Skeletal muscle cell (primary cell): ENCODE data around the gene TOE1.
"Not testable (repeated sequence)": the region's sequence is repeated elsewhere in the genome, so short reads cannot be mapped to it uniquely, and the experiment has no call there.

Source experiments
- DNase-seq: peaks from one replicate; pipeline ENCODE4 v3.0.0-alpha.2; 2010; ENCODE audit warnings: low read depth
- H3K4me3 ChIP-seq: 2 replicates; pipeline ENCODE4 v1.5.1; 2011; ENCODE audit warnings: low read depth, mild to moderate bottlenecking, control low read depth, low read length, moderate library complexity

The TOE1 gene

GRCh38 chr1:45339789-45340558 is at the start of gene TOE1, which contains the start of gene MUTYH:
TSS of gene TOE1 (plus strand) at chr1:45340170. CDS start at chr1:45340253, 83 bp downstream.
TSS of gene MUTYH (minus strand) at chr1:45340440. CDS start at chr1:45334505, 5,935 bp downstream.
- peak within 1 kb of the TSS; percentile 86 for H3K4me3 ChIP-seq
- peak; percentile 73 for DNase-seq

GRCh38 chr1:45291002-45291401 is 49.0 kb upstream of the TOE1 start:
- not testable (repeated sequence) for H3K4me3 ChIP-seq, DNase-seq

- no peak overlapping the region for H3K4me3 ChIP-seq
- DNase-seq: no peak
Observed at GRCh38 chr1:45291716-45292115, 48.3 kb upstream of the TOE1 start.

- no peak for DNase-seq
- H3K4me3 ChIP-seq: no peak overlapping the region
Observed at GRCh38 chr1:45297666-45298356, 42.2 kb upstream of the TOE1 start.

GRCh38 chr1:45299296-45299695 is 40.7 kb upstream of the TOE1 start:
- H3K4me3 ChIP-seq: no peak overlapping the region
- no peak for DNase-seq

- DNase-seq: peak; percentile 47
- H3K4me3 ChIP-seq: no peak overlapping the region
Observed at GRCh38 chr1:45299981-45300668, 39.8 kb upstream of the TOE1 start.

- no peak for DNase-seq
- no peak overlapping the region for H3K4me3 ChIP-seq
Observed at GRCh38 chr1:45300669-45300997, 39.3 kb upstream of the TOE1 start.

- no peak for DNase-seq
- peak overlapping the region; percentile 54 for H3K4me3 ChIP-seq
Observed at GRCh38 chr1:45302505-45303150, 37.3 kb upstream of the TOE1 start.

GRCh38 chr1:45303520-45304310 is 36.3 kb upstream of the TOE1 start:
- peak overlapping the region; percentile 68 for H3K4me3 ChIP-seq
- peak; percentile 91 for DNase-seq

GRCh38 chr1:45304311-45305081 is 35.5 kb upstream of the TOE1 start:
- H3K4me3 ChIP-seq: peak overlapping the region; percentile 68
- no peak for DNase-seq

- DNase-seq: no peak
- no peak overlapping the region for H3K4me3 ChIP-seq
Observed at GRCh38 chr1:45305231-45305630, 34.7 kb upstream of the TOE1 start.

- H3K4me3 ChIP-seq: no peak overlapping the region
- peak; percentile 16 for DNase-seq
Observed at GRCh38 chr1:45306319-45306718, 33.7 kb upstream of the TOE1 start.

GRCh38 chr1:45306905-45307304 is 33.1 kb upstream of the TOE1 start:
- no peak overlapping the region for H3K4me3 ChIP-seq
- DNase-seq: no peak

- DNase-seq: no peak
Observed at GRCh38 chr1:45314266-45314665, 25.7 kb upstream of the TOE1 start.

GRCh38 chr1:45317166-45317565 is 22.8 kb upstream of the TOE1 start:
- DNase-seq: no peak
- no peak overlapping the region for H3K4me3 ChIP-seq

More at GRCh38 chr1:45314266-45314665, 25.7 kb upstream of the TOE1 start:
- no peak overlapping the region for H3K4me3 ChIP-seq

- no peak overlapping the region for H3K4me3 ChIP-seq
- no peak for DNase-seq
Observed at GRCh38 chr1:45319761-45320160, 20.2 kb upstream of the TOE1 start.

GRCh38 chr1:45321444-45321843 is 18.5 kb upstream of the TOE1 start:
- DNase-seq: no peak

GRCh38 chr1:45322486-45323040 is 17.4 kb upstream of the TOE1 start:
- no peak overlapping the region for H3K4me3 ChIP-seq
- no peak for DNase-seq

More at GRCh38 chr1:45321444-45321843, 18.5 kb upstream of the TOE1 start:
- no peak overlapping the region for H3K4me3 ChIP-seq
